Spleen (tissue), 7 donors: Measurements from ENCODE around the gene HSPA12B.
A peak's percentile ranks its signal among the peaks of the same experiment; 100 is the strongest.

Experiments used
- CTCF ChIP-seq, 11 experiments: fragments of 200-600 bp in 7 of 11; fragments of 450-650 bp in 4 of 11; sonication (generic) in 4 of 11; IDR thresholded peaks in 8 of 11; conservative IDR thresholded peaks in 3 of 11; 1 replicate in 7 of 11; 2 replicates in 4 of 11; pipeline versions ENCODE4 v1.4.0 to v1.8.0; 2016 to 2021; ENCODE audit warnings: antibody characterized with exemption in 11 of 11, inconsistent platforms in 4 of 11, mild to moderate bottlenecking in 1 of 11
- POLR2A ChIP-seq, 3 donors: fragments of 450-650 bp; IDR thresholded peaks; one replicate each; pipeline ENCODE4 v1.5.1; 2017; ENCODE audit warnings: antibody characterized with exemption in 3 of 3, mild to moderate bottlenecking in 1 of 3
- POLR2AphosphoS5 ChIP-seq, 3 donors: sonication (generic); formaldehyde crosslinking; IDR thresholded peaks; one replicate each; pipeline ENCODE4 v1.5.1; 2017; ENCODE audit warnings: antibody characterized with exemption in 3 of 3
- donor health status: DM: no; HTN: no; CAD: no; lungs with moderate emphysema.
- donor health status: DM: no; HTN: no; CAD: no.
- donor health status: DM: no; HTN: no; CAD: no.

GRCh38 chr20:3696200-3696599 is 36.3 kb upstream of the HSPA12B start:
- peak in 3 of 11 experiments; percentile 12 to 28 (median 19) for TF ChIP-seq CTCF (IDR thresholded peaks at IDR 0.05 in 8 of 11, conservative IDR thresholded peaks at IDR 0.05 in 3 of 11)
- TF ChIP-seq POLR2A (IDR thresholded peaks at IDR 0.05) = no peak
- TF ChIP-seq POLR2AphosphoS5 (IDR thresholded peaks at IDR 0.05) = no peak
